ENCODE results near the gene ARL15. TPM values are rescaled to one million over a fixed set of nuclear protein-coding genes. Genes with fewer than 3 reads are reported as not detected.

The ARL15 gene
- total and polyA plus RNA-seq, 4 donors, result 5.0 to 24.8 (median 13.3) TPM

- TF ChIP-seq, protein P1, sequence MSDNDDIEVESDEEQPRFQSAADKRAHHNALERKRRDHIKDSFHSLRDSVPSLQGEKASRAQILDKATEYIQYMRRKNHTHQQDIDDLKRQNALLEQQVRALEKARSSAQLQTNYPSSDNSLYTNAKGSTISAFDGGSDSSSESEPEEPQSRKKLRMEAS (IDR thresholded peaks at IDR 0.05), result no peak
- TF ChIP-seq HNF4A (conservative IDR thresholded peaks at IDR 0.05), result no peak
Observed at GRCh38 chr5:53956632-53957031, 353.7 kb downstream of the ARL15 start (continued).

- no peak for DNase-seq (ENCODE audit: low spot score)
- no peak overlapping the region for H3K27ac ChIP-seq (ENCODE audit: low read depth in 1 of 2, low read length in 2 of 2)
- WGBS, result 89% methylated on average over 1 of the region's 1 CpG
Observed at GRCh38 chr5:53956196-53956595, 354.2 kb downstream of the ARL15 start.

More at GRCh38 chr5:53956196-53956595, 354.2 kb downstream of the ARL15 start:
- H3K36me3 ChIP-seq (ENCODE audit: control insufficient read depth in 4 of 4, insufficient read depth in 3 of 4, low read depth in 1 of 4, low read length in 3 of 4), result peaks cover 0 to 2% (median 0%) of the 10 kb centered on the region in 4 donors
- peaks cover 0 to 2% (median 0%) of the 10 kb centered on the region in 4 donors for H3K9me3 ChIP-seq (ENCODE audit: control insufficient read depth in 4 of 4, low read length in 3 of 4)
- H3K9ac ChIP-seq (ENCODE audit: low read depth in 1 of 2, low read length in 2 of 2), result no peak overlapping the region
- no peak overlapping the region for H3K4me3 ChIP-seq (ENCODE audit: low read depth in 1 of 3, low read length in 3 of 3)
- TF ChIP-seq JUND (IDR thresholded peaks at IDR 0.05) (no peak), RXRA (IDR thresholded peaks at IDR 0.05) (no peak), RAD21 (IDR thresholded peaks at IDR 0.05) (no peak), ATF3 (IDR thresholded peaks at IDR 0.05) (no peak), HNF4G (IDR thresholded peaks at IDR 0.05) (no peak), REST (IDR thresholded peaks at IDR 0.05) (no peak), SP1 (IDR thresholded peaks at IDR 0.05) (no peak), FOXA2 (IDR thresholded peaks at IDR 0.05) (no peak), FOXA1 (IDR thresholded peaks at IDR 0.05) (no peak), YY1 (IDR thresholded peaks at IDR 0.05) (no peak), TAF1 (conservative IDR thresholded peaks at IDR 0.05) (no peak), HNF4A (conservative IDR thresholded peaks at IDR 0.05) (no peak), GABPA (IDR thresholded peaks at IDR 0.05 in 1 of 2, conservative IDR thresholded peaks at IDR 0.05 in 1 of 2) (no peak), NR2F2 (IDR thresholded peaks at IDR 0.05) (no peak), EGR1 (IDR thresholded peaks at IDR 0.05; ENCODE audit: low read depth in 2 of 2) (no peak)
- TF ChIP-seq, protein P1 (IDR thresholded peaks at IDR 0.05), result no peak
- TF ChIP-seq, protein P2, sequence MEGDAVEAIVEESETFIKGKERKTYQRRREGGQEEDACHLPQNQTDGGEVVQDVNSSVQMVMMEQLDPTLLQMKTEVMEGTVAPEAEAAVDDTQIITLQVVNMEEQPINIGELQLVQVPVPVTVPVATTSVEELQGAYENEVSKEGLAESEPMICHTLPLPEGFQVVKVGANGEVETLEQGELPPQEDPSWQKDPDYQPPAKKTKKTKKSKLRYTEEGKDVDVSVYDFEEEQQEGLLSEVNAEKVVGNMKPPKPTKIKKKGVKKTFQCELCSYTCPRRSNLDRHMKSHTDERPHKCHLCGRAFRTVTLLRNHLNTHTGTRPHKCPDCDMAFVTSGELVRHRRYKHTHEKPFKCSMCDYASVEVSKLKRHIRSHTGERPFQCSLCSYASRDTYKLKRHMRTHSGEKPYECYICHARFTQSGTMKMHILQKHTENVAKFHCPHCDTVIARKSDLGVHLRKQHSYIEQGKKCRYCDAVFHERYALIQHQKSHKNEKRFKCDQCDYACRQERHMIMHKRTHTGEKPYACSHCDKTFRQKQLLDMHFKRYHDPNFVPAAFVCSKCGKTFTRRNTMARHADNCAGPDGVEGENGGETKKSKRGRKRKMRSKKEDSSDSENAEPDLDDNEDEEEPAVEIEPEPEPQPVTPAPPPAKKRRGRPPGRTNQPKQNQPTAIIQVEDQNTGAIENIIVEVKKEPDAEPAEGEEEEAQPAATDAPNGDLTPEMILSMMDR (IDR thresholded peaks at IDR 0.05; ENCODE audit: low read depth, low read length, missing input control), result no peak
- TF ChIP-seq, protein P3, sequence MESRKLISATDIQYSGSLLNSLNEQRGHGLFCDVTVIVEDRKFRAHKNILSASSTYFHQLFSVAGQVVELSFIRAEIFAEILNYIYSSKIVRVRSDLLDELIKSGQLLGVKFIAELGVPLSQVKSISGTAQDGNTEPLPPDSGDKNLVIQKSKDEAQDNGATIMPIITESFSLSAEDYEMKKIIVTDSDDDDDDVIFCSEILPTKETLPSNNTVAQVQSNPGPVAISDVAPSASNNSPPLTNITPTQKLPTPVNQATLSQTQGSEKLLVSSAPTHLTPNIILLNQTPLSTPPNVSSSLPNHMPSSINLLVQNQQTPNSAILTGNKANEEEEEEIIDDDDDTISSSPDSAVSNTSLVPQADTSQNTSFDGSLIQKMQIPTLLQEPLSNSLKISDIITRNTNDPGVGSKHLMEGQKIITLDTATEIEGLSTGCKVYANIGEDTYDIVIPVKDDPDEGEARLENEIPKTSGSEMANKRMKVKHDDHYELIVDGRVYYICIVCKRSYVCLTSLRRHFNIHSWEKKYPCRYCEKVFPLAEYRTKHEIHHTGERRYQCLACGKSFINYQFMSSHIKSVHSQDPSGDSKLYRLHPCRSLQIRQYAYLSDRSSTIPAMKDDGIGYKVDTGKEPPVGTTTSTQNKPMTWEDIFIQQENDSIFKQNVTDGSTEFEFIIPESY (IDR thresholded peaks at IDR 0.05), result no peak
- no peaks in the 10 kb centered on the region for H3K27me3 ChIP-seq (ENCODE audit: control insufficient read depth in 4 of 4, insufficient read depth in 4 of 4, low read length in 3 of 4)
- H3K4me1 ChIP-seq (ENCODE audit: control insufficient read depth in 4 of 4, insufficient read depth in 4 of 4, low read length in 3 of 4), result no peaks in the 10 kb centered on the region

Measured in liver (tissue), 9 donors.